HG03159 (cell line): ENCODE data around the gene BAIAP2L2.
"Not testable (repeated sequence)": the region's sequence is repeated elsewhere in the genome, so short reads cannot be mapped to it uniquely, and the experiment has no call there.

Source experiments
- ATAC-seq: cut with Tn5 transposase; IDR thresholded peaks from one replicate; pipeline ENCODE4 v1.9.1; 2021; ENCODE audit warnings: mild to moderate bottlenecking, moderate library complexity; ENCODE audit not compliant: unreplicated experiment

Gene BAIAP2L2

DNA sequence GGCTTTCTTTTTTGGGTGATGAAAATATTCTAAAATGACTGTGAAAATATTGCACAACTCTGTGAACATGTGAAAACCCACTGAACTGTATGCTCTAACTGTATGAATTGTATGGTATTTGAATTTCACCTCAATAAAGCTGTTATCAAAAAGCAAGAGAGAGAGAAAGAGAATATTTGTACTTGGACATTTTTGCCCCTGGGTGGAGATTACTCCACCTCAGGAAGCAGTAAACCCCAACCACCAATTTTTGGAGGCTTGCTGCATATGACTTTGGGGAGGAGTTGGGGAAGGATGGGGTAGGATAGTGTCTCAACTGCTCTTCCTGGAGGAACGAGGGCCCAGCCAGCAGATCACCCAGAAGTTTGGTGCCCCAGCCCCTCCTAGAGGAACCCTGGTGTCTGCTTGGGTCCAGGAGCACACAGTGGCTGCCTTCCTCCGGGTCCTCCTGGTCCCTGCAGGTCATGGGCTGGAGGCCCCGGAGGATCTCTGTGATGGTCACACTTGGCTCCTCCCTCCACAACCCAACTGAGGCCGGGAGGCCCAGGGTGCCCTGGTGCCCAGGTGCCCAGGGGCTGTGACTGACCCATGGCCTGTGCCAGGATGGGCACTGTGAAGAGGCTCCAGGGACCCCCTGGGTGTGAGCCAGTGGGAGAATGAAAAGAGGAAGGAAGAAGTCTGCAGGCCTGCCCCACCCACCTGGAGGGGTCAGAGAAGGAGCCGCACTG is 68.6 kb downstream of the BAIAP2L2 start:
- no peak for ATAC-seq

DNA sequence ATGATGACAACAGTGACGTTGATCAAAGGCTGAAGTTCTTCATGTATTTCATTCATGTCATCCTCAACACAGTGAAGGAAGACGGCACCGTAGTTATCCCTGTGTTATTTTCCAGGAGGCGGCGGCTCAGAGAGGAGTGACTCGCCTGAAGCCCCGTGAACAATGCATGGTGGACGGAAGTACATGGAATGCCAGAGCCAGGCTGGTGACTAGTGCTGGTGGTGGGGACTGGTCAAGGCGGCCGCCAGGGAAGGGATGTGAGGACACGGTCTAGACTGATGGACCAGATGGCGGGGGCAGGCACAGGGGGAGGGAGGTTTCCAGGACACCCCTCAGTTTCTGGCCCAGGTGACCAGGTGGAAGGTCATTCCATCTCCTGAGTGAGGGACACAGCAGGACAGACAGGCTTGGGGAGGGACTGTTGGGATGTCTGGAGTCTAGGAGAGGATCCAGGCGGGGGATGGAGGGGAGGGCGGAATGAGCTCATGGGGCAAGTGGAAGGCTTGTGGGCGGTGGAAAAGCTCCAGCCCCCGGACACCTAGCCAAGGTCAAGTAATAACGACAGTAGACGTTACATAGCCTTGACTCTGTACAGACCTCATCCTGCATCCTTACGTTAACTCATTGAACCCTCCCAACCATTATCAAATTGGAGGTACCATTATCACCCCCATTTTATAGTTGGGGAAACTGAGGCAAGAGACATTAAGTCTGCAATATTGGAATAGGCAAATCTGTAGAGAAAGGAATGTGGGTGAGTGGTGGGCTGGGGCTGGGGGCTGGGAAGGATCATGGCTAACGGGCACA is 69.3 kb downstream of the BAIAP2L2 start:
- ATAC-seq, result no peak

GRCh38 chr22:38038890-38039812 is 71.3 kb downstream of the BAIAP2L2 start:
- ATAC-seq, result no peak

DNA sequence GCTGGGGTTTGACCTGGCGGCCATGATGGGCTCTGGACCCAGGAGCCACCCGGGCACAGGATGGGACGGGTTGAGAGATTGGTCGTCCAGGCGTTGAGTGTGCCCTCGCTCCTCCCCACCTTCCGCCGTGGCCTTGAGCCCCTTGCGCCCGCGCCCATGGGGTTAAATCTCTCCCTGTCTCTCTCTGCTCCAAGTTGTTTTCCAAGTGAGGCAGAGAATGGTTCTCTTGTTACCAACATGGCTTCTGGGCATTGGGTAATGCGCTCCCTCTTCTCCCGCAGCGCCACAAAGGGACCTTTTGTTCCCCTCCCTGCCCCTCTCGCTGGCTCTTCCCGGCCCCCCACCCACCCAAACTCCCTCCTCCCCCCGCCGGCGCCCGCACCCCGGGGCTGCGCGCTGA is 72.1 kb downstream of the BAIAP2L2 start:
- no peak for ATAC-seq

- ATAC-seq, result not testable (repeated sequence)
These were observed 72.9 kb downstream of the BAIAP2L2 start for GRCh38 chr22:38037367-38038150.

- no peak for ATAC-seq
These were observed 74.0 kb downstream of the BAIAP2L2 start for GRCh38 chr22:38036392-38037062.

- no peak for ATAC-seq
These were observed 75.0 kb downstream of the BAIAP2L2 start for GRCh38 chr22:38035530-38035885.
